ENCODE data around the gene COX7B.
"Not testable (repeated sequence)": the region's sequence is repeated elsewhere in the genome, so short reads cannot be mapped to it uniquely, and the experiment has no call there.

Gene COX7B, protein sequence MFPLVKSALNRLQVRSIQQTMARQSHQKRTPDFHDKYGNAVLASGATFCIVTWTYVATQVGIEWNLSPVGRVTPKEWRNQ

DNA sequence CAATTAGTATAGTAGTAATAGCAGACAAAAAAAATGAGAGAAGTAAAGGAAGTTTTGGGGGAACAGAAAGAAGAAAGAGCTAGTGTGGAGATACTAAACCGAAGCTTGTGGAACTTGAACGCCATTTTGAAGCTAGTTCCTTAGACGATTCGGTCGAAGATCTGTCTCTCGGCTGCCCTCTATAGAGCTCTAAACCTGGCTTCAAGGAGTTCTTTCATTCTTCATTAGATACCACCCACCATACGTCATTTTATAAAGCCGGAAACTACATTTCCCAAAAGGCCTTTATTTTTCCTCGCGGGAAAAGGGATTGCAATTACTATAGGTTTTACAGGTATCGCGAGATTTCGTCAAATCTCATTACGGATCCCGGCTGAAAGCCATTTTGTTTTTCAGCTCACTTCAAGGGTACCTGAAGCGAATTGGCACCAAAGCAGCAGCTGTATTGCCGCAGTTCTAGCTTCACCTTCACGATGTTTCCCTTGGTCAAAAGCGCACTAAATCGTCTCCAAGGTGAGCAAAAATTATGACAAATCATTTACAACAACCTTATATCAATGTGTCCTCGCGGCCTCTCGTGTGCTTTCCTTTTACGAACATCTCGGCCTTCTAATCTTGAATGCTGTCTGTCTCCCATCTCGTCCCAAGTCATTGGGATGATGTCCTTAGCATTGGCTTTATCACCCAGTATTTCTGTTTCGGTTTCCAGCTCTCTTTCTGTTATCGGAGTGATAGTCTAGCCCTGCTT lies at the start of gene COX7B:
Gene COX7B, plus strand, starts transcription at position 388 of the 748 bp plus-strand sequence. Its CDS starts 86 bp downstream, at position 474.
- peak; percentile 49 to 66 for DNase-seq

DNA sequence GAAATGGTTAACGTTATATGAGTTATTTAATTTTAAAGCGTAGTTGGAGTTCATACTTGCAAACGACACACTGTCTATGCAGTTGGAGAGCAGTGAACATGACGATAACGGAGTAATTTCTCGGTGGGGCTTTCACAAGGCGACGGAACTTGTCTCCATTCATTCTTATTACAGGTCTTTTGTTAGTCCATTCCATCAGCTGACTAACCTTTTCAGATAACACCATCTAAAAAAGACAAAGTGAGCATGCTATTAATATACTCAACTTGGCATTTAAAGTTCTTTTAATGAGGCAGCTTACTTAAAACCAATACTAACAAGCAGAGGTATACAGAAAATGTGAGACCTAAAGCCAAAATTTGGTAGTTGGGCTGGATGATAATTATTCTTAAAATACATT lies 23.9 kb upstream of the COX7B start:
- no peak for DNase-seq

DNA sequence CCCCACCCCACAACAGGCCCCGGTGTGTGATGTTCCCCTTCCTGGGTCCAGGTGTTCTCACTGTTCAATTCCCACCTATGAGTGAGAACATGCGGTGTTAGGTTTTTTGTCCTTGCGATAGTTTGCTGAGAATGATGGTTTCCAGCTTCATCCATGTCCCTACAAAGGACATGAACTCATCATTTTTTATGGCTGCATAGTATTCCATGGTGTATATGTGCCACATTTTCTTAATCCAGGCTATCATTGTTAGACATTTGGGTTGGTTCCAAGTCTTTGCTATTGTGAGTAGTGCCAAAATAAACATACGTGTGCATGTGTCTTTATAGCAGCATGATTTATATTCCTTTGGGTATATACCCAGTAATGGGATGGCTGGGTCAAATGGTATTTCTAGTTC lies 17.9 kb upstream of the COX7B start:
- DNase-seq: not testable (repeated sequence)

DNA sequence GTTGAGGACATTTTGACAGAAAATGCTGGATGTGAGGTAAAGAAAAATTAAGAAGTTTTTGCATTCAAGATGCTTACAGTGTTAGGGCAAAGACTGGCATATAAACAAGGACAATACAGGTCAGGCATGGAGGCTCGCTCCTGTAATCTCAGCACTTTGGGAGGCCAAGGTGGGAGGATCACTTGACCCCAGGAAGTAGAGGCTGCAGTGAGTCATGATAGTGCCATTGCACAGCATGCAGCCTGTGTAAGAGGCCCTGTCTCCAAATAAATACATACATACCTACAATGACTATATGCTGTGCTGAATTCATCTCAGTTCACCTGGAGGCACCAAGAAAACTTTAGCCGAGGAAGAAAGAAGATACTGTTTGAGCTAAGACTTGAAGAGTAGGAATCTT lies 6.4 kb upstream of the COX7B start:
- DNase-seq: no peak

DNA sequence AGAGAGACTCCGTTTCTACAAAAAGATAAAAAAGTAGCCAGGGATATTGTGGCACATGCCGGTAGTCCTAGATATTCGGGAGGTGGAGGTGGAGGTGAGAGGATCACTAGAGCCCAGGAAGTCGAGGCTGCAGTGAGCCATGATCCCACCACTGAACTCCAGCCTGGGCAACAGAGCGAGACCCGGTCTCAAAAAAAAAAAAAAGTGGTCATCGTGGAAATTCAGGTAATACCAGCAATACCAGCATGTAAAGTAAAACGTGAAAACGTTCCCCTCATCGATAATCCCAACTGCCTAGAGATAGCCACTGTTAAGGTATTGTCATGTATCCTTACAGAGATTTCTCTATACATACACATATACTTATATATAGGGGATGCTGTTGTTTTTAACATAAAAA lies 5.6 kb upstream of the COX7B start:
- DNase-seq: no peak

DNA sequence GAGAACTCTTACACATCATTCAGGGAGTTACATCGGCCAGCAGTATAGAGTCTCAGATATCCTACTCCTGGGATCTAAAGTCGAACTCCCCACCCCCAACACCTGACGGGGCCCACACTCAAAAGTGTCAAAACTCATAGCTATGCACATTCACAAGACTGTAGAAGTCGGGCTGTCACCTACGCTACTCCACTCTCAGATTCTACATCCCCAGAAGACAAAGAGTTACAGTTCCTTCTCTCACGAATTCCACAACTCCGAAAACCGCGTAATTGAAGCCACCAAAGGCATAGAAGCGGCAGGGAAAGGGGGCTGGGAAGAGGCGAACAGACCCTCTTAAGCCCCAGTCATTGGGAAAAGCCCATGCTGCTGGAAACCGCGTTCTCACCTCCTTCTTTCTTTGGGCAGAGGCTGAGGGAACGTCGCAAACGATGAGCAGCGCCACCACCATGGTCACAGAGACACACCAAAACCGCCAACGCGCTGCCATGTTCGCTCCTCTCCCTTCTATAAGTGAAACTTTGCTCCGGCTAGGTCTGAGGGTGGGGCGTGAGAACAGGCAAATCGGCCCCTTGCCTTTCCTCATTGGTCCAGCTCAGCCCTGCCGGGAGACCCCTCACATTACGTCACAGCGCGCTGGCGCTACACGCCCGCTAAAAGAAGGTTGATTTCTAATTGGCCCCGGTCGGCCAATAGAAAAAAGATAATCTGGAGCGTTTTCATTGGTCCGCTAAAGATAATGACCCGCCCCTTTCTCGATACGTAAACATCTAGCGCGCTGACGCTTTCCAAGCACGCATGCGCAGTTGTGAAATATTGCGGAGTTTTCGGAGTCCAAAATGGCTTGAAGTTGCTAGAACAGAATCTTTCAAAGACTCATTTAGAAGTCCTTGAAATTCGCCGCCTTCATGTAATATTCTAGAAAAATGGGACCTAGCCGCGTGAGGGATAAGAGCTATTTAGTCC lies 4.1 kb upstream of the COX7B start, which contains the start of gene MAGT1:
Gene MAGT1, minus strand, starts transcription at position 515 of the 966 bp plus-strand sequence. Its CDS starts 25 bp downstream, at position 490.
- DNase-seq: peak; percentile 84 to 89

DNA sequence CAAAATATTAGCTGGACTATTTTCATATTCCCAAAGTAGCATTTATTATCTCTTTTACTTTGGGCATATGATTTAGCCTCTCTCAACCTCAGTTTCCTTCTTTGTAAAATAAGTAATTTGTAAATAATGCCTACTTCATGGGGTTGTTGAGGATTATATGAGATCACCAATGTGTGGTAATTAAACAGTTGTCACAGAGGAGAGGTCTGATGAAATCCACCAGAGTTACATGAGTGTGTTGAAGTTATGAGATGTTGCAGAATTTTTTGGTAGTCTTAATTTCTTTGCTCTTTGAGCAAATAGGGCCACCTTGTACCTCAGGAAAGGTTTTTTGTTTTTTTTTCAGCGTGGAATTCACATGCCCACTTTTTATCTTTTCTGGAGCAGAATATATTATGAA lies 1.4 kb downstream of the COX7B start:
- no peak for DNase-seq

DNA sequence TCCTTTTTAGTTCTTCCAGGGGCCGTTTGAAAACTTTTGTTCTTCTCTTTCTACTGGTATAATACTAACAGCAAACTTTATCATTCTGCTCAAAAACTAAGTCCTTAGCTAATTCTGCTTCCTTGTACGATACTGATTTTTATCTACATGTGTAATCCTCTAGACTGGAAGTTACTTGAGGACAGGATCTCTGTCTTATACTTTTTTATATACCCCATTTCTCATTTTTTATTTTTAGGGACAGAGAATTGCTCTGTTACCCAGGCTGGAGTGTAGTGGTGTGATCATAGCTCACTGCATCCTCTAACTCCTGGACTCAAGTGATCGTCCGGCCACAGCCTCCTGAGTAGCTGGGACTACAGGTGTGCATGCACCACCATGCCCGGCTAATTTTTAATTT lies 2.2 kb downstream of the COX7B start:
- DNase-seq: no peak

DNA sequence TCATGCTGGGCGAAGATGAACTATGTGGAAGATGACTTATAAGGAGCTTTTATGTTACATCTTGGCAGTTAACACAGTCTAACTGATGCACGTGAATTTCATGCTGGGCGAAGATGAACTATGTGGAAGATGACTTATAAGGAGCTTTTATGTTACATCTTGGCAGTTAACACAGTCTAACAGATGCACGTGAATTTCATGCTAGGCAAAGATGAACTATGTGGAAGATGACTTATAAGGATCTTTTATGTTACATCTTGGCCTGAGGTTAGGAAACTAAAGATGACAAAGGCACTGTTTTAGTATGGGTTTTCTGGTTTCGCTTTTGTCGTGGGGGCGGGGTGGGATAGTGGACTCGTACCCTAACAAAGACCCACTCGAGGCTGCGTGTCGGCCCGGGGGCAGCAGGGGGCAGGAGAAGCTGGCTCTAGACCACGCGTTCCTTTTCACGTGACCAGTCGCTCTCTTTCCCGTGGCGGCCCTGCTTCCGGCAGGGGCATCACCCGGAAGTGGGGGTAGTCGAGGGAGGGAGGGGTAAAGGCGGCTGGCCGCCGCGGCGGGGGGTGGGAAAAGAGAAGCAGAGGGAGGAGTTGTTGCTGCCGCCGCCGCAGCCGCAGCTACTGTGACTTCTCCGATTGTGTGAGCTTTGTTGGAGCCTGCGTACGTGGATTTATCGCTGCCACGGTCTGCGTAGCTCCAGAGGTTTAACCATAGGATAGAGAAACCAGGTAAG lies 11.0 kb downstream of the COX7B start, which contains the start of gene ATP7A:
Gene ATP7A, plus strand, starts transcription at position 586 of the 733 bp plus-strand sequence. CDS start 60,949 bp downstream, outside the sequence.
- peak; percentile 88 to 92 for DNase-seq

DNA sequence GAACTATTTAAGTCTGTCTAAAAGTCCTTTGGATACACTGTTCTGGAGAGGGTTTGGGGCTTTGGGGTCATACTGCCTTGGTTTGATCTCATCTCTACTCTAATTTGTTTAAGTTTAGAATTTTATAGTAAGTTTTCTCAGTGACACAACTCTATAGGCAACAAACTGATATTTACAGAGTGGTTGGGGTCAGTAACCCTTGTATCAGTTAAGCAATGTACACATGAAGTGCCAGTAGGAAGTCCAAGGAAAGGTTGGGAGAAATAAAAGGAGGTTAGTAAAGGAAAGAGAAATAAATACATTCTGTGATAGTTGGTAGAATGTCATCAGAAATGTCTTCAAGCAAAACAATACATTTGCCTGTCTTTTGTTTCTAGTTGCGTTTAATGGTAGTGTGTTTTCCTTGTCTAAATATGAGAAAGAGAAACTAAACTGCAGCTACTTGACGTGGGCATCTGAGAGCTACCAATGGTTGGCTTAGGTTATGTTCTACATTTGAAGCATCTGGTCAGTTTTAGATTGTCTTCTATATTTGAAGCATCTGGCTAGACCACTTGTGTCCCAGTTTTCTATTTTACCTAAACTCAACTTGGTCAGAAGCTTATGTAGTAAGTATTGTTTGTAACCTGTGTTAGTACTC lies 18.1 kb downstream of the COX7B start:
- no peak for DNase-seq

DNA sequence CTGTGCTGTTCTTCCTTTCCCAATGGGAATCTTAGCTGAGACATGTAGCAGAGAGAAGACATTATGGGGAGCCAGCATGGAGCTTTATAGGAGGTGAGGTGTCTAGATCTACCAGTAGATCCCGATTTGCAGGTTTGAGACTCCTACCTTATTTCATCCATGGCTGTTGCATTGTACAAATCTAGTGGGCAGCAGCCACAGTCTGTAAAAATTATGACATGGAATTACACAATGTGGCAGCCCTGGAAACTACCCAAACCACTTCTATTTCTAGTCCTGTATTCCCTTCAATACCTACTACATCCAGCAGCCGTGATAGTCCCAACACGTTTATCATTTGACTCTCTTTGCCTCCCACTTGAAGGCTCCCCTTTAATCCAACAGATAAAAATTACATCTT lies 19.3 kb downstream of the COX7B start:
- DNase-seq: no peak

DNA sequence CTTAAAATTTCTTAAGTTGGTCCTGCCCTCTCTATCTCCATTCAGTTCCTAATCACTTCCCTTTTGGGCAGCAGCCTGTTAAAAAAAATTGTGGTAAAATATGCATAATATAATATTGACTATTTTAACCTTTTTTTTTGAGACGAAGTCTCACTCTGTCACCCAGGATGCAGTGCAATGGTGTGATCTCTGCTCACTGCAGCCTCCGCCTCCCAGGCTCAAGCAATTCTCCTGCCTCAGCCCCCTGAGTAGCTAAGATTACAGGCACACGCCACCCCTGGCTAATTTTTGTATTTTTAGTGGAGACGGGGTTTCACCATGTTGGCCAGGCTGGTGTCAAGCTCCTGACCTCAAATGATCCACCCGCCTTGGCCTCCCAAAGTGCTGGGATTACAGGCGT lies 20.1 kb downstream of the COX7B start:
- DNase-seq: not testable (repeated sequence)

DNA sequence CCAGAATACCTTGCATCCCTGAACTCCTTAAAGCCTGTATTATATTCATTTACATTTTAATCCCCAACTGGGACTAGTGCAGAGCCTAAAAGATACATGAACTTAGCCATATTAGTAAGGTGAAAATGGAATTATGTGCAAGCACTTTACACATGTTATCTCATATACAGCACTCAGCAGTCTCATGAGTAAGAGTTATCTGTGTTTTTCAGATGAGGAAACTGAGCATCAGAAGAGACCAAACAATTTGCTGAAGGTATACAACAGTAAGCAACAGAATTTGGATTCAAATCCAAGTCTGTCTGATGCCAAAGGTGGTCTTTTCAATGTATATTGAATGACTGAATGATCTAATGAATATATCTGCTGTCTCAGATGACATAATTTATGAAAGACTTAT lies 23.5 kb downstream of the COX7B start:
- no peak for DNase-seq

DNA sequence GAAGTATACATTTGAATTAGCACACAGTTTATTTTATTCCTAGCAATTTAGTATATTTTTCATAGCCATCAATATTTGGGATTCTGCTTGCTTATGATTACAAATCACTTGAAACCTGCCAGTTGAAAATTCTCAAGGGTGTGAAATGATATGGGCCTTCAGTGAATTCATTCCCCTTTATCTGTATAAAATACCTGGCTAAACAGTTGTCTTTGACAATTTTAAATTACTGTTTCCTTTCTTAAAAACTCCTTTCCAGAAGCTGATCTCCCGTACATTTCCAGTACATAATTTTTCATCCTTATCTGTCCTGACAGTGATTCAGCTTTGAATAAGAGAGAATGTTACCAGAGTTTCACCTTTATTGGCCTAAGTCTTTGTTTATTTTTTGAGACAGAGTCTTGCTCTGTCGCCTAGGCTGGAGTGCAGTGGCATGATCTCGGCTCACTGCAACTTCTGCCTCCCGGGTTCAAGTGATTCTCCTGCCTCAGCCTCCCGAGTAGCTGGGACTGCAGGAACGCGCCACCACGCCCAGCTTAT lies 25.1 kb downstream of the COX7B start:
- DNase-seq: no peak

DNA sequence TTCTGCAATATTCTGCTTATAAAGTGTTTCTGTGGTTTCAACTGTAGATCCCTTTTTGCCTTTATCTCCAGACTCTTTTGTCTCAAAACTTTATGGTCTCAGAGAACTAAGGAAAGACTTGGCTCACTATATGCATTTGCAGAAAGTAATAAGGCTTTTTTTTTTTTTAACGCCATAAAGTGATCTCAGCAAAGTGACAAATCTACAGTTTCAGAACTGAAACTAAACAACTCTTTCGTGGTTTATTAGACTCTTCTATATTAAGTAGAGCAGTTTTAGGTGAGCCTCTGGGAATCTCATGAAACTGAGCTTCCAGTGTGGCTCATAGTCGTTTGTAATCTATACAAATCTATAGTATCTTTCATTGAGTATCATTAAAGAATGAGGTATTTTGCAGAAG lies 26.5 kb downstream of the COX7B start:
- DNase-seq: no peak

DNA sequence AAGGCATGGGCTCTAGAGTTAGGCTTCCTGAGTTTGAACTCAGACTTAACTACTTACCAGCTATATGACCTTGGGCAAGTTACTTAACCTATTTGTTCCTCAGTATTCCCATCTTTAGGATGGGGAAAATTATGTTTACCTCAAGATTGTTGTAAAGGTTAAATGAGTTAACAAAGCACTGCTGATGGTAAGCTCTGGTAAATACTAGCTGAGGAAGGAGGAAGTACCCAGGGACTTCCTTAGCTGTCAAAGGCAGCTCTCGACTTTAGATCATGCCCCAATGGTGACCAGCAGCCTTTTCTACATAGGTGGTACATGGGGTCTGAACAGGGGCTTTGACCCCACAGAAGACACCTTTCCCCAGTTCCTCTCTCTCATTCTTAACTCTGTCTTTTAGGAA lies 31.3 kb downstream of the COX7B start:
- DNase-seq: no peak

DNA sequence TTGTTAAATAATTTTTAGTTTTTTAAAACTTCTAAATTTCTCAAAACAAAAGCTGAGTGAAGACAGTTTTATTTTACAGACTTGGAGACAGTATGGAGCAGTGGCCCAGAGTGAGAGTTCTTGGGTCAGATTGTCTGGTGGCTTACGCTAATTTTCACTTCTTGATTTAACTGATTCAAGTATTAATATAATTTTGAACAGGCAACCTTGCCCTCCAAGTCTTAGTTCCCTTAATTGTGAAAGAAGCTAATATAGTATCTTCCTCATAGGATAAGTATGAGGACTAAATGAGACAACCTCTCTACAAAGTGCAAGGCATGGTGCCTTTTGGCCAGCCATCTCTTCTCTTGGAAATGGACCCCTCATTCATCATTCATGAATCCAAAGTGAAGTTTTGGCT lies 36.6 kb downstream of the COX7B start:
- no peak for DNase-seq

DNA sequence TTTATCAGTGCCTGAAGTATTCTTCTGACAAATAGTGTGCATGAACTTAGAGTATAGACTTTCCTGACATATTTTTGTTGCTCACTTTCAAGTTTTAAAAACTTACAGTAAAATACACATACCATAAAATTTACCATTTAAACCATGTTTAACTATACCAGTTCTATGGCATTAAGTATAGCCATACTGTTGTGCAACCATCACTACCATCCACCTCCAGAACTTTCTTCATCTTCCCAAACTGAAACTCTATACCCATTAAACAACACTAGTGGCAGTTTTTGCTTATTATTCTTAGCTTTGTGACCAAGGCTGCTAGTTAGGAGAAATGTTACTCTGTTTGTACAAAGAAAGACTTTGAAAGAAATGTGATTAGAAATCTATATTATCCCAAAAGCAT lies 37.0 kb downstream of the COX7B start:
- DNase-seq: no peak

DNA sequence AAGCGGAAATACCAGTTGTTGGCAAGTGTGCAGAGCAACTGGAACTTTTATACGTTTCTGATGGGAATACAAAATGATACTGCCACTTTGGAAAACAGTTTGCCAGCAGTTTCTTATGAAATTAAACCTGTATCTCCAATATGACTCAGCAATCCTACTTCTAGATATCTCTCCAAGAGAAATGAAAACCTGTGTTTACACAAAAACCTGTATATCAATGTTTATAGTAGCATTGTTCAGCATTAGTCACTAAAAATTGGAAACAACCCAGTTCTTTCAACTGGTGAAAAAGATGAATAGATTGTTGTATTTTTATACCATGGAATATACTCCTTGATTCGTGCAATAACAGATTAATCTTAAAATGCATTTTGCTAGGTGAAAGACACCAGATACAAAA lies 38.0 kb downstream of the COX7B start:
- no peak for DNase-seq

DNA sequence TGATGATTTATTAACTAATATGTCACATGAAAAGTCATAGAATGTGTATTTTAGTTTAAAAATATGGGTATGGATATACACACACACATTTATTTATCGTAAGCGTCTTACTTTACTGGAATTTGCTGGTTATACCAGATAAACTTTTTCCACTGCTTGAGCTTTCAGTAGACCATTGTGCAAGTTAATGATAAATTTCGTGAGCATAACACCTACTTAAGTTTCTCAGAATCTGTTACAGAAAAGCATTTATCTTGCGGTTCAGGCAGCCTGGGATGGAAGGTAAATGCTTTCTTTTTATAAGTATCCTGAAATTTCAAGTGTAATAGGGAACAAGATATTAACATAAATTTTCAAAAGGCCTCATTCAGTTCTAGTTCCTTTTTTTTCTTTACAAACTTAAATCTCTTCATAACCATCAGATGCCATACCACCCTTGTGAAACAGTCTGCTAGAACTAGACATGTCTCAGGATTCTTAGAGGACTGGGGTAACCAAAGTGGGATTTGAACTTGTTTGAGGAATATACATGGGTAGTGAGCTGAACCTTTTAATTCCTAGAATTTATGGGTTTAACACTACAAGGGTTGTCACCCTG lies 38.9 kb downstream of the COX7B start:
- no peak for DNase-seq

DNA sequence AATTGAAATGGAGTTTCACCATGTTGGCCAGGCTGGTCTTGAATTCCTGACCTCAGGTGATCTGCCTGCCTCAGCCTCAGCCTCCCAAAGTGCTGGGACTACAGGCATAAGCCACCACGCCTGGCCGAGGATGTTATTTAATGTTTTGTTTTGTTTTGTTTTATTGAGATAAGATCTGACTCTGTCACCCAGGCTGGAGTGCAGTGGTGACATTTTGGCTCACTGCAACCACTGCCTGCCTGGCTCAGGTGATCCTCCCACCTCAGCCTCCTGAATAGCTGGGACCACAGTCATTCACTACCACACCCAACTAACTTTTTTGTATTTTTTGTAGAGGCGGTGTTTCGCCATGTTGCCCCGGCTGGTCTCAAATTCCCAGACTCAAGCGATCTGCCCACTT lies 45.8 kb downstream of the COX7B start:
- not testable (repeated sequence) for DNase-seq

Measured in activated CD4-positive, alpha-beta T cell treated with anti-CD3 and anti-CD28 coated beads for 4 hours (primary cell).